HG02973 (cell line): ENCODE data around the gene E2F7.

ENCODE experiments used
- ATAC-seq: cut with Tn5 transposase; IDR thresholded peaks from one replicate; pipeline ENCODE4 v1.9.1; 2021; ENCODE audit warnings: moderate library complexity; ENCODE audit not compliant: unreplicated experiment

The E2F7 gene

DNA sequence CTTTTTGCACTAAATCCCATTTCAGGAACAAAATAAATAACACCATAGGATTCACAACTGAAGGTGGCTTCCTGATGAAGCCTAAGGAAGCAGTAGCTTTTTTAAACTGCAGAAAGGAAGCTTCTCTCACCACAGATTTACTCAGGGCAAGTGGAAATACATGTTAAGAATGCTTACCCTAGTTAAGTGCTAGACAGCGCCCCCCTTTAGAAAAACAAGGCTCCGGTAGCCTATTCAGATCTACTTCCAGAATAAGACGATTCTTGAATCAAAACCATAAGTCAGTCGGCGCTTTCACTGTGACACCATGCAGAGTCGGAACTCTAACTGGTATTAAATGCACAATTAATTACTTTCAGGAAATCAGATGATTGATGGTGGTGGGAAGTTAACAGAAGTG lies 41.9 kb downstream of the E2F7 start:
- ATAC-seq: no peak

DNA sequence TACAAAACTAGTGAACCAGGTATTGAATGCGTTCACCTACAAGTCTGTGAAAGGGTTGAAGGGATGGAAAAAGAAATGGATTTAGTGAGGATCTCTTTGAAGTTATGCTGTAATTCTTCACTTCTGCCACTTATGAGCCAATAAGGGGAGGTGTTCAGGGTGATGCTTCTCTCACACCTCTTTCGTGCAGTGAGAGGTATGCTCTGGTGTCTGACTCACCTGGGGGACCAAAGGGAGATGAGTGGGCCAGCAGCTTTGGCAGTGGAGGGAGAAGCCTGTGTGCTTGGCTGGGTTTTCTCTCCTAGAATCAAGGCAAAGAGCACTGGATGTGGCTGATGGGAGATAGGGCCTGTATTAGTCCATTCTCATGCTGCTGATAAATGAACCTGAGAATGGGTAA lies 45.4 kb downstream of the E2F7 start:
- no peak for ATAC-seq

DNA sequence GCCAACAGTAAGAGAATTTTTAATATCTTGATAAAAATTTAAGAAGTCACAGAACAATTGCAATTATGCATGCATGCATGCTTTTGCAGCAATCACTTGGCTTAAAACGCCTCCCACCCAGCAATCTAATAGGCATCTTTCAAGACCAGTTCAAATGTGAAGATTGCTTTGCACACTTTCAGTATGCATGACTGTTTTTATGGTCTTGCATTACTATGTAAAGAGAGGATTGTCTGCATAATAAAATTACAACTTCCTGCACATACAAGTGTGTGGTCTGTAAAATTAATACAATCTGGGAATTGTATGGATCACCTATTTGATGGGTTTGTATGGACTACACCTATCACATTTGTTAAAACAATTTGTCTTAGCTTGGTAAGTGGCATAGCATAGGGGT lies 48.8 kb downstream of the E2F7 start:
- ATAC-seq: no peak

DNA sequence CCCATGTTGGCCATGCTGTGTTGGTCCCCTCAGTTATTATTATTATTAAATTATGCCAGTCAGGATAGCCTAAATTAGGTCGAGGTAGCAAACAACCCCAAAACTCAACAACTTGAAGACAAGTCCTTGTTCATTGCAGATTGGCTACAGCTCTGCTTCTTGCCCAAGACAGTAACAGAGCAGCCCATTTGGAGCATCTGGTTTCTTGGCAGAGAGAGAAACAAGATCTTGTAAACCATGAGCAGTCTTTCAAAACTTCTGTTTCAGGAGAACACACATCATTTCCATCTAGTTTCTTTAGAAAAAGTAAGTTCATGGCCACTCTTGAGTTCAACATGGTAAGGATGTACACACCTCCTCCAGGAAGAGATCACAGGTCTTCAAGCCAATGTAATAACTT lies 52.3 kb downstream of the E2F7 start:
- ATAC-seq: no peak

DNA sequence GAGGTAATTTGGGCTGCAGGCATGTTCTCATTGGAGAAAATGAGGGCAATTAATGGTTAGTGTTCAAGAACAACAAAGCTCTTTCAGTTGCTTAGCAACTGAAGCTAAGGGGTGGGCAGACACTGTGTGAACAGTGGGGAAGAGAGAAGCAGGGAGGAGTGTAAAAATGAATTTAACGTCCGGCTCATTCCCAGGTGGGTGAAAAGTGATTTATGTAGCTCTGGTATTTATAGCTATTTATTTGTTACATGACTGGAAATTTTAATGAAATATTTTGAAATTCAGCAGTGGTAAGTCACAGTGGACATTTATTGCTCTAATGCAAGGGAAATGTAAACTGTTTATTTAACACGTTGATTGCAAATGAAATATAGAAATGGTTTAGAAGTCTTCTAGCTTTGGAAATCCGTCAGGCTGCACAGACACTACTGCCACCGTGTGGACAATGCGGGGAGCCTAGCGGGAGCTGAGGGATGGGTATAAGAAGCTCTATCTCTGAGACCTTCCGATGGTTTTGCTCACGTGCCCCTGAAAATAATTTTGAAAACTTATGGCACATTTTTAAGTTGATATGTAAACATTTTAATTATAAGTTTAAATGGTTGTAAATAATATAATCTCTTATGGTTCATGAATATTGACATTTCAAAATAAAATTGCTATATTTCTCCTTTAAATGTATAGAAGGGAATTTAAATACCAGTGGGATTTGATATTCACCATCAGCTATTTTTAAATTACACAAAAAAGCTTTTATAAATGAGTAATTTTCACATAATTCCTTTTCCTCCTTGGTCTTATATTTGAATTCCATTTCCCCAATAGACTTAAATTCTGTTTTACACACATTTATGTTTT lies 54.4 kb downstream of the E2F7 start:
- ATAC-seq: peak; percentile 96

DNA sequence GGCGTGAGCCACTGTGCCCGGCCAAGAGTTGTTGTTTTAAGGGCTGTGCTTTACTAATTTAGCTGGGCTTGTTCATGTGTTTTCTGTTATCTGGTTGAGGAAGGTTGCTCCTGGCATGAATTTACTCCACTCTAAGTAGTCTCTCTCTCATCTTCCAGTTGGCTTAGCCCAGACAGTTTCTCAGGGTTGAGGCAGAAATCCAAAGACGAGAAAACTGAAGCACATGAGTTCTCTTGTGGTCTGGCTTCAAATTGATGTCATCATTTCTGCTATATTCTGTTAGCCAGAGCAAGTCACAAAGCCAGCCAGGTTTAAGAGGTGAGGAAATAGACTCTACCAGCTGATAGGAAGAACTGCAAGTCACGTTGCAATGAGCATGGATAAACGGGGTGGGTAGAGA lies 57.9 kb downstream of the E2F7 start:
- no peak for ATAC-seq

DNA sequence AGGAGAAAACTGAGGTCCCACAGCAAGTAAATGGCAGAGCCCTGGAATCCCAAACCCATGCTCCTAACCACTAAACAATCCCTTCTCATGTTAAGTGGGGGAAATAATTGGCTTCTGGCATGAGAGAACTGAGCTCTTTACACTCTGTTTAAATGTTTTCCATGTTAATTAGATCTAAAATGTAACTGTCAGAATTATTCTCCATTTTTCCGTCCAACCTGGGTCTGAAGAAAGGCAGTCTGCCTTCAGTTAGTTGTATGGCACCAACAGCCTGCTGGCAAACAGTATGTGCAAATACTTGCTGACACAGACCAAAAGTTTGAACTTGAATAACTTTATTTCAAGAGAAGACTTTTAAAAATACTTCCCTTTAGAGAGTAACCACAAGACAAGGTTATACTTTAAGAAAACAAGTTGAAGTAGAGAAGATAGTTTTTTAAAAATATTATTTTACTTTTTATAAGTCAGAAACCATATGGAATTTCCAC lies 59.7 kb downstream of the E2F7 start:
- no peak for ATAC-seq

DNA sequence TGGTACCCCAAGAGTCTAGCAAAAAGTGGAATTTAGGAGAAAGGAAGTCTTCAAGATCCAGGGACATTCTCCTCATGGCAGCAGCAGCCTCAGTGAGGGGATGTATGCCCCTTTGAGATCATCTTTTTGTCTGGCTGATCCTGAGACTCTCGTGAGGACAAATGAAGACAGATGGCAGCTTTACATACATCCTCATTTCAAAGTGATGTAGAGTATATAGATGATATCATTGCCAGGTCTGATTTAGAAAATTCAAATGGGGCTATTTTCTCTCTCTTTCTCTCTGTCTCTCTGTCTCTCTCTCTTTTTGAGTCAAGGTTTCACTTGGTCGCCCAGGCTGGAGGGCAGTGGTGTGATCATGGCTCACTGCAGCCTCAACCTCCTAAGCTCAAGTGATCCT lies 61.5 kb downstream of the E2F7 start:
- ATAC-seq: no peak

DNA sequence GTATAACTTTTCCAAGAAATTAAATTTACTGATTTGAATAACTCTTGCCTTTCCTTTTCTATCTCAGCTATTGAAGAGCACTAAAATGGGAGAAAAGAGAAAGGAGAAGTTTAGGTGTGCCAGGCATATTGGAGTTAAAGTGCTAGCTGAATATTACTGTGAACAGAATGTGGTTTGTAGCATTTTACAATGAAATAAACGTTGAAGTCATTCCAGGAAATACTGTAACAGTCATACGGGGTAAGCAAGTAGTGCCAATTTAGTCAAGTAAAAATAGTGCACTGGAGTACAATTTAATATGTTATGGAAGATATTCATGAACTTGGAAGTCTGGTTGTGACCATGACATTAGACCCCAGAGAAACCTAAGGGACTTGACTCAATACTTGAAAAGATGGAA lies 62.1 kb downstream of the E2F7 start:
- ATAC-seq: no peak

DNA sequence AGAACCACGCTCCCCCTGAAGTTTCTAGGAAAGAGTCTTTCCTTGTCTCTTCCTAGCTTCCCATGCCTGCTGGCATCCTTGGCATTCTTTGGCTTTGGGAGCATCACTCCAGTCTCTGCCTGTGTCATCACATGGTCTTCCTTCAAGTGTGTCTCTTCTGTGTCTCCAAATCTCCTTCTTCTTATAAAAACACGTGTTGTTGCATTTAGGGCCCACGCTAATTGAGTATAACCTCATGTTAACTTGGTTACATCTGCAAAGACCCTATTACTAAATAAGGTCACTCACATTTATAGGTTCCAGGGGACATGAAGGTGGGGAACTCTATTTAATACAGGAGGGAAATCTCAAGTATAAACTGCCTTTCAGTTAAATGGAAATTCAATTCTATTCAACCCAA lies 63.0 kb downstream of the E2F7 start:
- no peak for ATAC-seq

DNA sequence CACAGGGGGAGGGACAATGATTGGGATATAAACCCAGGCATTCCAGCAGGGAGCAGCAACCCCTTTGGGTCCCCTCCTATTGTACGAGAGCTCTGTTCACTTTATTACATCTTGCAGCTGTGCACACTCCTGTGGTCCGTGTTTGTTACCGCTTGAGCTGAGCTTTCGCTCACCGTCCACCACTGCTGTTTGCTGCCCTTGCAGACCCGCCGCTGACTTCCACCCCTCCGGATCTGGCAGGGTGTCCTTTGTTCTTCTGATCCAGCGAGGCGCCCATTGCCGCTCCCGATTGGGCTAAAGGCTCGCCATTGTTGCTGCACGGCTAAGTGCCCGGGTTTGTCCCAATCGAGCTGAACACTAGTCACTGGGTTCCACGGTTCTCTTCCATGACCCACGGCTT lies 64.1 kb downstream of the E2F7 start:
- no peak for ATAC-seq

DNA sequence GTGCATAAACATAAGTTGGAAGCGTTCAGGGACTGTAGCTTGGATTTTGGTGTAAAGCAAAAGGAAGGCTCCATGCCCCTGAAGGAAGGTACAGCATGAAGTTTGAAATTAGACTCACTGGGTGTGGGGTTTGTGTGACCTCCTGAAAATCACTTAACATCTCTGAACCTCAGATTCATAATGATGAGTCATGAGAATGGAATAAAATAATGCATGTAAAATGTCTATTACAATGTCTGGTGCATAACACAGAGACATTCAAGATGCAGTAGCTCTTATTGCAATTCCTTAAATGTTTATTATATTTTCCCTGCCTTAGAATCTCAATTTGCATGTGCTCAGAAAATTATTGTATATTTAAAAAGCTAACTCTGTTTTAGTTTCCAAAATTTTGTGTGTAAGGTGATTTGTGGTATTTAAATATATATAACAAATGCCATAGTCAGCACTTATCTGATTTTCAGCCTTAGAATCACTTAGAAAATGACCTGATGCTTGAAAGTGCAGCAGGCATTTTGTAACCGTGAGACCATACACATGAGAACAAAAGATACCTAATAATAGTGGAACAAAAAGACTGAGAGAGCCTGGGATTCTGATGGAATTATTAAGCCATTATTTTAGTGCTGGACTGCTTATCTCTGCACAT lies 66.3 kb downstream of the E2F7 start:
- ATAC-seq: no peak

DNA sequence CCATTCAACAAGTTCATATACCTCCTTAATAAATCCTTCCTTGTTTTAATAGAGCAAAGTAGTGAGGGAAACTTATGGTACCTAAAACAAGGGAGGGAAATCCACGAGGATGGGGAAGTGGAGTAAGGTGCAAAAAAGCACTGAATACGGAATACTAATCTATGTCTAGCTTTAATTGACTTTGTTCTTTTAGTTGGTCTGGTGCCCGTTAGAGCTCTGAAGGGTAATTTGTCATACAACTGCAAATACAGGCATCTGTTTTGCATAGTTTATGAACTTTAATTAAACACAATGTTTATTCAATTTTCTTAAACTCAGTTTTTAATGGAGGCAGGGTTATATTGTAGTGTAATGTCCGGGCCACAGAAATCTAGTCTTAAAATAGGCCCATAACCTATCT lies 67.0 kb downstream of the E2F7 start:
- no peak for ATAC-seq

DNA sequence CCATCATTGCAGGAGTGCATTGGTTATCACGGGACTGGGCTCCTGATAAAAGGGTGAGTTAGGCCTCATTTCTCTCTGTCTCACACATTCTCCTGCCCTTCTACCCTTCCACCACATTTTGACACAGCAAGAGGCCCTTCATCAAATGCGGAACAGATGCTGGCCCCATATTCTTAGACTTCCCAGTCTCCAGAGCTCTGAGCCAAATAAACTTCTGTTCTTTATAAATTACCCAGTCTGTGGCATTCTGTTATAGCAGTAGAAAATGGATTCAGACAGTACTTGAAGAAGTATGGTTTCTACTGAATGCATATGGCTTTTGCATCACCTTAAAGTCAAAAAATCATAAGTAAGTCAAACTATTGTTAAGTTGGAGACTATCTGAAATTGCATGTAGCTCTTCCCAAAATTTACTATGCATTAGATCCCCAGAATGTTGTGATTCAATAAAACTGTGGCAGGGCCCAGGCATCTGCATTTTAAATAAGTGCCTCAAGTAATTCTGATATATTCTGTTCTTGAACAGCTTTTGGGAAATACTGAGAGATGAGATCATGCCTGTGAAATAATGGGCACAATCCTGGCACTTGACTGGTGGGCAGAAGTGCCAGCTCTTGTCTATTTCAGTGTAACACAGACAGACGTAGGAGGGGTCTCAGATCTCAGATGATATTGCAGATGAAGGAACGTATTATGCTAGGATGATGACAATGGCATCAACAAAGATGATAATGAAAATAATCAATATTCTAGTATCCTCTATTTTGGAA lies 68.2 kb downstream of the E2F7 start:
- ATAC-seq: no peak

DNA sequence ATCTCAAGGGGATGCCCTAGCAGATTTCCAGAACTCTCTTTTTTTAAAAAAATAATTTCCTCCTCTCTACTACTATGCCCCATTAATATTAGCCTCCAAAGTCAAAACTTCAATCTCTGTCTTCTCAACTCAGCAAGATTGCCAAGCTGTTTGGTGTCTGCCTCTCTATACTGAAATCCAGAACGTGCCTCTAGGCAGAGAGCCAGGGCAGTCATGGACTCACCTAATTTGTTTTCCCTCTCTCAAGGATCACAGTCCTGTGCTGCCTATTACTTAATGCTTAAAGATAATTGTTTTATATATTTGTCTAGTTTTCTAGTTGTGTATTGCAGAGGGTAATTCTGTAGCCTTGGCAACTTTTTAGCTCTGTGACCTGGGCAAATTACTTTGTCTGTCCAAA lies 74.7 kb downstream of the E2F7 start:
- no peak for ATAC-seq

DNA sequence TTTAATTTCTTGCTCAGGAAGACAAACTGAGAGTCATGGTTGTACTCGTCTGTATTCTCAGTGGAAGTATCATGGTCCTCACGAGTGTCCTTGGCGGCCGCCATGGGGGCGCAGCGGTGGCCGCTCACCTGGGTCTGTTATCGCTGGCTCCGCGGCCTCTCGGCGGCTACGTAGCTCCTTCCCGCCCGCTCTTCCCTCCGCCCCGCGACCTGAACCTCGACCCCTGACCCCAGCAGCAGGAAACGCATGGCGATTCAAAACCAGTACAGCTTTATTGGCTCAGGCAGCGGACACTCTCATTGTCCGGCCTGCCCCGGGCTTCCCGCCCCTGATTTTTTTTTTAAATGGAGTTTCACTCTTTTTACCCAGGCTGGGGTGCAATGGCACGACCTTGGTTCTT lies 80.8 kb downstream of the E2F7 start:
- ATAC-seq: no peak

DNA sequence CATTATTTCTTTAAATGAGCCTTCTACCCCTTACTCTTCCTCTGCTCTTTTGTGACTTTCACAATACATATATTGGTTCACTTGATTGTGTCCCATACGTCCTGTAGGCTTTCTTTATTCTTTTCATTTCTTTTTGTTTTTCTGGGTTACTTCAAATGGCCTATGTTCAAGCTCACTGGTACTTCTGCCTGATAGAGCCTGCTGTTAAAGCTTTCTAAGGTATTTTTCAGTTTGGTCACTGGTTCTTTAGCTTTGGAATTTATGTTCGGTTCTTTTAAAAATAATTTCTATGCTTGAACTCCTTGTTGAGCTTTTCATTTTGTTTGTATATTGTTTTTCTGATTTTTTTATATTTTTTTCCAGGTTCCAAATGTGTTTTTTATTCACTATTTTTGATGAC lies 81.9 kb downstream of the E2F7 start:
- ATAC-seq: no peak

DNA sequence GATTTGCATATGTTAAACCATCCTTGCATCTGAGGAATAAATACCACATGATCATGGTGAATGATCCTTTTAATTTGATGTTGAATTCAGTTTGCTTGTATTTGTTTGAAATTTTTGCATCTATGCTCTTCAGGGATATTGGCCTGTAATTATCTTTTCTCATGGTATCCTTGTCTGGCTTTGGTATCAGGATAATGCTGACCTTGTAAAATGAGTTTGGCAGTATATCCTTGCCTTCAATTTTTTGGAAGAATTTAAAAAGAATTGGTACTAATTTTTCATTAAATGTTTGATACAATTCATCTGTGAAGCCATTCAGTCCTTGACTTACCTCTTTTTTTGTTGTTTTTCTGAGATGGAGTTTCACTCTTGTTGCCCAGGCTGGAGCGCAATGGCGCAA lies 85.2 kb downstream of the E2F7 start:
- ATAC-seq: no peak

DNA sequence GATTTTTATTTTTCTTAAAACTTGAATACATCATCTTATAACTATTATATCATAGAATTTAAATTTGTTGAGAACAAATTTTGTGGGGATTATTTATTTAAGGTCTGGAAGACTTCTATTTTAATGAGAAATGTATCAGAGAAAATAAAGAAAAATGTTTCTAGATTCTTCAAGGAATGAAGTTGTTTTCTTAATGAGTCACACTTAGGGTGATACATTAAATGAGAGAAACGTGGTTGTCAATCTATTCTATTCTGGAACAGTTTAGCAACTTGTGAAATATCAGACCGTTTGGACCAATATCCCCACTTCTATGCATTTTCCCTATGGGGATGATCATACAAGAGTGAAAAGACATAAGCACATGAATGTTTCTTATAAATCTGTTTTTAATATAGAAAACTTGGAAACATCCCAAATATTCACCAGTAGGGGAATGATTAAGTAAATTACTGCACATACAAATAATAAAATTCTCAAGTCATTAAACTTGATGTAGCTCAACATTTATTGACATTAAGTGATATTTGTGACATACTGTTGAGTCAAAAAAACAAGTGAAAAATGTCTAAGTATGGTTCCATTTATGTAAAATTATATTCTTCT lies 88.5 kb downstream of the E2F7 start:
- no peak for ATAC-seq
